ENCODE results near the gene UFC1.

DNA sequence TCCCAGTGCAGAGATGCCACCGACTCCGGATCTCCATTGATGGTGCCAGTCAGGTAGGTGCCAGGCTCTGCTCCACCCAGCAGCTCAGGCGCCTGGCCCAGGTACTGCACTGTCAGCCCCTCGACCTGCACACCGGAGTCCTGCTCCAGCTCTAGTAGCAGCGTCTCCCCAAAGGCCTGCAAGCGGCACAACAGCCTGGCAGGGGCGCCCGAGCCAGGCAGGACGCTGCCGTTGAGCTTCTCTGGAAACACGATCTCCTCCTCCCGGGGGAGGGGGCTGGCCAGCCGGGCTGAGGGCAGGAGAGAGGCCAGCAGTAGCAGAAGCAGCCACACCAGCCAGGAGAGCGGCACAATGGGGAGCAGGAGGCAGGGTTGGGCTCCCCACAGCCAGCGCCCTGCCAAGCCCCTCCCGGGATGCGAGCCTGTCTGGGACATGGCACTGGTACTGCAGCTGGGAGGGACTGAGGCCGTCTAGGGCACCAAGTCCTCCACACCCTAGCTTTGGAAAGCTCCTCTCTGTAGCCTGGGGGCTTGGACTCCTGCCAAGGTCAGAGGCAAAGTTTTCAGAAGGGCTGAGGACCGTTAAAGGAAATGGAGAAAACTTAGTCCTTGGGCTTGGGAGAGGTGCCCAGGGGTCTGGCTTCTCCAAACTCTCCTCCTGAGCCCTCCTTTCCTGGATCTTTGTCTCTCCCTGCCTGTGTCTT is 44.6 kb downstream of the UFC1 start:
- TF ChIP-seq, protein P1, sequence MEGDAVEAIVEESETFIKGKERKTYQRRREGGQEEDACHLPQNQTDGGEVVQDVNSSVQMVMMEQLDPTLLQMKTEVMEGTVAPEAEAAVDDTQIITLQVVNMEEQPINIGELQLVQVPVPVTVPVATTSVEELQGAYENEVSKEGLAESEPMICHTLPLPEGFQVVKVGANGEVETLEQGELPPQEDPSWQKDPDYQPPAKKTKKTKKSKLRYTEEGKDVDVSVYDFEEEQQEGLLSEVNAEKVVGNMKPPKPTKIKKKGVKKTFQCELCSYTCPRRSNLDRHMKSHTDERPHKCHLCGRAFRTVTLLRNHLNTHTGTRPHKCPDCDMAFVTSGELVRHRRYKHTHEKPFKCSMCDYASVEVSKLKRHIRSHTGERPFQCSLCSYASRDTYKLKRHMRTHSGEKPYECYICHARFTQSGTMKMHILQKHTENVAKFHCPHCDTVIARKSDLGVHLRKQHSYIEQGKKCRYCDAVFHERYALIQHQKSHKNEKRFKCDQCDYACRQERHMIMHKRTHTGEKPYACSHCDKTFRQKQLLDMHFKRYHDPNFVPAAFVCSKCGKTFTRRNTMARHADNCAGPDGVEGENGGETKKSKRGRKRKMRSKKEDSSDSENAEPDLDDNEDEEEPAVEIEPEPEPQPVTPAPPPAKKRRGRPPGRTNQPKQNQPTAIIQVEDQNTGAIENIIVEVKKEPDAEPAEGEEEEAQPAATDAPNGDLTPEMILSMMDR (IDR thresholded peaks at IDR 0.05) = no peak
- no peak for TF ChIP-seq EZH2 (IDR thresholded peaks at IDR 0.05; ENCODE audit: borderline replicate concordance, insufficient read depth, low read depth, low read length, poor library complexity, severe bottlenecking)
